ENCODE data around the gene CLDN10.

CLDN10 gene

GRCh38 chr13:95603887-95604555, 51.5 kb downstream of the CLDN10 start:
- no peak for DNase-seq

- DNase-seq: no peak
Measured at GRCh38 chr13:95604556-95604915, 52.0 kb downstream of the CLDN10 start.

- DNase-seq: no peak
Measured at GRCh38 chr13:95605448-95606125, 53.1 kb downstream of the CLDN10 start.

- no peak for DNase-seq
Measured at GRCh38 chr13:95607366-95607765, 54.8 kb downstream of the CLDN10 start.

GRCh38 chr13:95608640-95609323, 56.3 kb downstream of the CLDN10 start:
- no peak for DNase-seq

- no peak for DNase-seq
Measured at GRCh38 chr13:95614641-95615245, 62.2 kb downstream of the CLDN10 start.

- no peak for DNase-seq
Measured at GRCh38 chr13:95615539-95615938, 63.0 kb downstream of the CLDN10 start.

GRCh38 chr13:95620030-95620824, 67.7 kb downstream of the CLDN10 start:
- DNase-seq: no peak

GRCh38 chr13:95620825-95621498, 68.4 kb downstream of the CLDN10 start:
- no peak for DNase-seq

- DNase-seq: no peak
Measured at GRCh38 chr13:95623141-95623540, 70.6 kb downstream of the CLDN10 start.

- DNase-seq: peak; percentile 42
Measured at GRCh38 chr13:95624020-95624419, 71.5 kb downstream of the CLDN10 start.

GRCh38 chr13:95626768-95627167, 74.2 kb downstream of the CLDN10 start:
- no peak for DNase-seq

GRCh38 chr13:95627590-95627989, 75.1 kb downstream of the CLDN10 start:
- DNase-seq: no peak

- no peak for DNase-seq
Measured at GRCh38 chr13:95628488-95628887, 76.0 kb downstream of the CLDN10 start.

GRCh38 chr13:95629071-95629470, 76.6 kb downstream of the CLDN10 start:
- no peak for DNase-seq

Data from activated CD4-positive, alpha-beta T cell treated with anti-CD3 and anti-CD28 coated beads, Interleukin-2, Interleukin-6, amounts not matched to agents 100 ng/mL and 50 ng/mL, durations not matched to agents 16 hours and 8 hours (primary cell).